Stimulated activated CD4-positive, alpha-beta T cell treated with anti-CD3 and anti-CD28 coated beads, Interleukin-2, amount 100 ng/mL, for 4 hours (primary cell): Measurements from ENCODE around the gene RUFY3.
"Not testable (repeated sequence)": the region's sequence is repeated elsewhere in the genome, so short reads cannot be mapped to it uniquely, and the experiment has no call there.

Source experiments
- DNase-seq: peaks from one replicate; pipeline ENCODE4 v3.0.0-alpha.2; 2020; ENCODE audit warnings: low read depth

The RUFY3 gene

GRCh38 chr4:70788733-70789132 is 67.0 kb downstream of the RUFY3 start:
- DNase-seq = no peak

- DNase-seq = no peak
Measured at GRCh38 chr4:70793626-70794025, 71.9 kb downstream of the RUFY3 start.

GRCh38 chr4:70801265-70801809 is 79.6 kb downstream of the RUFY3 start:
- DNase-seq = no peak

GRCh38 chr4:70802928-70803580 is 81.3 kb downstream of the RUFY3 start:
- DNase-seq = no peak

GRCh38 chr4:70808151-70808550 is 86.4 kb downstream of the RUFY3 start:
- no peak for DNase-seq

GRCh38 chr4:70815370-70815769 is 93.6 kb downstream of the RUFY3 start:
- no peak for DNase-seq

GRCh38 chr4:70816894-70817293 is 95.1 kb downstream of the RUFY3 start:
- DNase-seq = no peak

- DNase-seq = no peak
Measured at GRCh38 chr4:70818173-70818855, 96.5 kb downstream of the RUFY3 start.

- DNase-seq = no peak
Measured at GRCh38 chr4:70818921-70819320, 97.2 kb downstream of the RUFY3 start.

GRCh38 chr4:70829015-70829414 is 107.3 kb downstream of the RUFY3 start:
- no peak for DNase-seq

GRCh38 chr4:70829492-70829891 is 107.7 kb downstream of the RUFY3 start:
- DNase-seq = no peak

GRCh38 chr4:70830054-70830453 is 108.3 kb downstream of the RUFY3 start:
- no peak for DNase-seq

GRCh38 chr4:70831293-70831692 is 109.5 kb downstream of the RUFY3 start:
- no peak for DNase-seq

GRCh38 chr4:70833675-70834074 is 111.9 kb downstream of the RUFY3 start:
- DNase-seq = no peak

GRCh38 chr4:70836081-70836480 is 114.3 kb downstream of the RUFY3 start:
- DNase-seq = no peak

- DNase-seq = no peak
Measured at GRCh38 chr4:70838204-70838603, 116.4 kb downstream of the RUFY3 start.

GRCh38 chr4:70838666-70839588 is 117.2 kb downstream of the RUFY3 start:
- DNase-seq = peak; percentile 57

GRCh38 chr4:70839589-70840093 is 117.9 kb downstream of the RUFY3 start, which contains the start of gene GRSF1:
Gene GRSF1, minus strand, starts transcription at chr4:70839890. Its CDS starts 63 bp downstream, at chr4:70839827.
- peak; percentile 93 for DNase-seq

- peak; percentile 60 for DNase-seq
Measured at GRCh38 chr4:70840137-70840536, 118.4 kb downstream of the RUFY3 start.

- DNase-seq = not testable (repeated sequence)
Measured at GRCh38 chr4:70840631-70841030, 118.9 kb downstream of the RUFY3 start.

- no peak for DNase-seq
Measured at GRCh38 chr4:70841211-70841610, 119.4 kb downstream of the RUFY3 start.

GRCh38 chr4:70841951-70842350 is 120.2 kb downstream of the RUFY3 start:
- DNase-seq = no peak
